Globus pallidus (tissue), 1 donor: ENCODE measurements around the gene GRAMD1B.
"Not testable (repeated sequence)": the region's sequence is repeated elsewhere in the genome, so short reads cannot be mapped to it uniquely, and the experiment has no call there.

Experiments
- DNase-seq: peaks from one replicate; pipeline ENCODE4 v3.0.0-alpha.2; 2015; ENCODE audit warnings: low spot score

The GRAMD1B gene

GRCh38 chr11:123509737-123510578 lies 79.9 kb downstream of the GRAMD1B start:
- DNase-seq = no peak

- DNase-seq = no peak
Measured at GRCh38 chr11:123510579-123510905, 80.5 kb downstream of the GRAMD1B start.

GRCh38 chr11:123511037-123511870 lies 81.2 kb downstream of the GRAMD1B start:
- peak; percentile 86 for DNase-seq

- not testable (repeated sequence) for DNase-seq
Measured at GRCh38 chr11:123513309-123513708, 83.2 kb downstream of the GRAMD1B start.

- DNase-seq = no peak
Measured at GRCh38 chr11:123516238-123516637, 86.2 kb downstream of the GRAMD1B start.

- DNase-seq = no peak
Measured at GRCh38 chr11:123517559-123518364, 87.7 kb downstream of the GRAMD1B start.

GRCh38 chr11:123518496-123519054 lies 88.5 kb downstream of the GRAMD1B start:
- DNase-seq = no peak

- no peak for DNase-seq
Measured at GRCh38 chr11:123519055-123519796, 89.2 kb downstream of the GRAMD1B start.

- DNase-seq = no peak
Measured at GRCh38 chr11:123519797-123520193, 89.7 kb downstream of the GRAMD1B start.

GRCh38 chr11:123520476-123520875 lies 90.4 kb downstream of the GRAMD1B start:
- DNase-seq = not testable (repeated sequence)

GRCh38 chr11:123521001-123521400 lies 90.9 kb downstream of the GRAMD1B start:
- no peak for DNase-seq

- no peak for DNase-seq
Measured at GRCh38 chr11:123521930-123522329, 91.9 kb downstream of the GRAMD1B start.

- no peak for DNase-seq
Measured at GRCh38 chr11:123523539-123523938, 93.5 kb downstream of the GRAMD1B start.

- DNase-seq = no peak
Measured at GRCh38 chr11:123525097-123525496, 95.0 kb downstream of the GRAMD1B start.

- DNase-seq = no peak
Measured at GRCh38 chr11:123525511-123525918, 95.4 kb downstream of the GRAMD1B start.

- no peak for DNase-seq
Measured at GRCh38 chr11:123526027-123526805, 96.1 kb downstream of the GRAMD1B start.

GRCh38 chr11:123526918-123527317 lies 96.8 kb downstream of the GRAMD1B start:
- DNase-seq = no peak

- no peak for DNase-seq
Measured at GRCh38 chr11:123527526-123527925, 97.5 kb downstream of the GRAMD1B start.

- no peak for DNase-seq
Measured at GRCh38 chr11:123527947-123528346, 97.9 kb downstream of the GRAMD1B start.

GRCh38 chr11:123531325-123531724 lies 101.3 kb downstream of the GRAMD1B start:
- DNase-seq = no peak
